H1 (cell line): ENCODE data around the gene ZFAND3. TPM values are rescaled to one million over a fixed set of nuclear protein-coding genes. Genes with fewer than 3 reads are reported as not detected.

Experiments
- CTCF ChIA-PET: fragments of 300-600 bp; sonication (Branson Sonifier 250); formaldehyde crosslinking; loops from one replicate; lab custom pipeline; 2021; ENCODE audit not compliant: partially characterized antibody; lab: Charles Lee
- POLR2A ChIA-PET: fragments of 300-600 bp; sonication (Branson Sonifier 250); formaldehyde crosslinking; loops from one replicate; lab custom pipeline; 2021; ENCODE audit warnings: inconsistent platforms; ENCODE audit not compliant: partially characterized antibody; lab: Charles Lee
- DNase-seq, 2 experiments: peaks; one replicate each; pipeline versions ENCODE4 v3.0.0 to v3.0.0-alpha.2; 2010 to 2022; ENCODE audit warnings: low spot score in 2 of 2, low read depth in 1 of 2, mixed read lengths in 1 of 2
- FAIRE-seq: peaks from 2 replicates; lab custom pipeline; 2011; peaks lifted over from hg19 to GRCh38; lab: Jason Lieb, UNC
- H2AFZ ChIP-seq: 2 replicates; pipeline ENCODE4 v1.8.1; 2012; ENCODE audit warnings: low read length, inconsistent platforms
- H2AK5ac ChIP-seq: 2 replicates; pipeline ENCODE4 v1.6.1; 2013; ENCODE audit warnings: low read depth, low read length
- H2BK120ac ChIP-seq: replicated peaks from 2 replicates; pipeline ENCODE3; 2013; ENCODE audit warnings: low read depth, low read length, inconsistent platforms
- H2BK12ac ChIP-seq: 2 replicates; pipeline ENCODE4 v1.6.1; 2013; ENCODE audit warnings: low read depth, low read length
- H2BK15ac ChIP-seq: 2 replicates; pipeline ENCODE4 v1.6.1; 2013; ENCODE audit warnings: low read length
- H2BK20ac ChIP-seq: 2 replicates; pipeline ENCODE4 v1.6.1; 2013; ENCODE audit warnings: low read length
- H2BK5ac ChIP-seq: 2 replicates; pipeline ENCODE4 v1.6.1; 2013; ENCODE audit warnings: low read depth, low read length
- H3K14ac ChIP-seq: 2 replicates; pipeline ENCODE4 v1.6.1; 2013; ENCODE audit warnings: inconsistent platforms; ENCODE audit not compliant: insufficient read length
- H3K18ac ChIP-seq: 2 replicates; pipeline ENCODE4 v1.6.1; 2013; ENCODE audit warnings: low read length; ENCODE audit errors: extremely low read depth
- H3K23ac ChIP-seq: 2 replicates; pipeline ENCODE4 v1.6.1; 2013; ENCODE audit warnings: inconsistent platforms; ENCODE audit not compliant: insufficient read length
- H3K23me2 ChIP-seq: 2 replicates; pipeline ENCODE4 v1.6.1; 2013; ENCODE audit warnings: low read depth, low read length
- H3K27ac ChIP-seq: 2 replicates; pipeline ENCODE4 v1.6.1; 2011; ENCODE audit warnings: low read depth, low read length, inconsistent platforms
- H3K27me3 ChIP-seq, 4 experiments: replicated peaks in 1 of 4; 1 replicate in 1 of 4; 2 replicates in 3 of 4; pipeline versions ENCODE4 v1.6.1 to v1.8.1; 2011 to 2013; ENCODE audit warnings: low read length in 3 of 4, mild to moderate bottlenecking in 3 of 4, inconsistent platforms in 2 of 4, mixed read lengths in 2 of 4, moderate library complexity in 1 of 4; ENCODE audit not compliant: control insufficient read depth in 3 of 4, insufficient read depth in 3 of 4; ENCODE audit errors: extremely low read depth in 1 of 4
- H3K36me3 ChIP-seq, 4 experiments: 2 replicates each; pipeline versions ENCODE4 v1.6.1 to v1.8.1; 2011 to 2013; ENCODE audit warnings: mild to moderate bottlenecking in 4 of 4, low read length in 3 of 4, moderate library complexity in 2 of 4, control low read depth in 1 of 4, inconsistent platforms in 1 of 4; ENCODE audit not compliant: insufficient read depth in 4 of 4, control insufficient read depth in 2 of 4
- H3K4ac ChIP-seq: replicated peaks from 2 replicates; pipeline ENCODE3; 2013; ENCODE audit warnings: low read length, low read depth, mixed read lengths, inconsistent platforms; ENCODE audit not compliant: insufficient read length
- H3K4me1 ChIP-seq, 4 experiments: replicated peaks in 1 of 4; 1 replicate in 1 of 4; 2 replicates in 3 of 4; pipeline versions ENCODE4 v1.6.1 to v1.8.1; 2011 to 2013; ENCODE audit warnings: low read length in 3 of 4, inconsistent platforms in 2 of 4, mixed read lengths in 1 of 4; ENCODE audit not compliant: insufficient read depth in 4 of 4, control insufficient read depth in 3 of 4
- H3K4me2 ChIP-seq, 2 experiments: 2 replicates each; pipeline versions ENCODE4 v1.6.1 to v1.8.1; 2011 to 2013; ENCODE audit warnings: low read depth in 2 of 2, low read length in 2 of 2, control low read depth in 1 of 2, inconsistent platforms in 1 of 2, mild to moderate bottlenecking in 1 of 2; ENCODE audit not compliant: insufficient read depth in 1 of 2
- H3K4me3 ChIP-seq, 4 experiments: fragments of 200-600, 300-600 bp in 1 of 4; sonication (generic), shearing (Covaris generic), sonication (Bioruptor Twin) in 1 of 4; 2 replicates each; pipeline versions ENCODE4 v1.5.1 to v1.8.1; 2011 to 2016; ENCODE audit warnings: low read length in 4 of 4, low read depth in 3 of 4, control low read depth in 2 of 4, inconsistent platforms in 2 of 4, mild to moderate bottlenecking in 2 of 4, mixed read lengths in 1 of 4, moderate library complexity in 1 of 4; ENCODE audit not compliant: insufficient read depth in 2 of 4; ENCODE audit errors: extremely low read depth in 1 of 4
- H3K56ac ChIP-seq: replicated peaks from 2 replicates; pipeline ENCODE3; 2013; ENCODE audit warnings: low read depth, mild to moderate bottlenecking, mixed read lengths, low read length, inconsistent platforms; ENCODE audit not compliant: insufficient read length
- H3K79me1 ChIP-seq: 2 replicates; pipeline ENCODE4 v1.6.1; 2013; ENCODE audit warnings: low read depth, low read length, control low read depth
- H3K79me2 ChIP-seq, 2 experiments: 2 replicates each; pipeline versions ENCODE4 v1.6.1 to v1.8.1; 2012 to 2013; ENCODE audit warnings: low read length in 2 of 2, mild to moderate bottlenecking in 2 of 2, inconsistent platforms in 1 of 2; ENCODE audit not compliant: insufficient read depth in 2 of 2, control insufficient read depth in 1 of 2
- H3K9ac ChIP-seq, 4 experiments: replicated peaks in 1 of 4; 1 replicate in 1 of 4; 2 replicates in 3 of 4; pipeline versions ENCODE4 v1.6.1 to v1.8.1; 2011 to 2013; ENCODE audit warnings: low read depth in 3 of 4, low read length in 3 of 4, control low read depth in 2 of 4, mild to moderate bottlenecking in 2 of 4, moderate library complexity in 2 of 4, inconsistent platforms in 1 of 4; ENCODE audit errors: extremely low read depth in 1 of 4
- H3K9me3 ChIP-seq, 2 experiments: 2 replicates each; pipeline versions ENCODE4 v1.6.1 to v1.8.1; 2012 to 2013; ENCODE audit warnings: mild to moderate bottlenecking in 2 of 2, moderate library complexity in 2 of 2, control low read depth in 1 of 2, inconsistent platforms in 1 of 2, low read depth in 1 of 2, low read length in 1 of 2, mixed read lengths in 1 of 2; ENCODE audit not compliant: insufficient read depth in 2 of 2
- H4K20me1 ChIP-seq, 2 experiments: replicated peaks in 1 of 2; 2 replicates each; pipeline versions ENCODE3 to v1.8.1; 2011 to 2013; ENCODE audit warnings: inconsistent platforms in 2 of 2, low read length in 2 of 2, mild to moderate bottlenecking in 1 of 2; ENCODE audit not compliant: insufficient read depth in 2 of 2, control insufficient read depth in 1 of 2
- H4K5ac ChIP-seq: 2 replicates; pipeline ENCODE4 v1.6.1; 2013; ENCODE audit warnings: low read length, low read depth, mixed read lengths, inconsistent platforms; ENCODE audit not compliant: insufficient read length
- H4K8ac ChIP-seq: 2 replicates; pipeline ENCODE4 v1.8.0; 2013; ENCODE audit warnings: mild to moderate bottlenecking, moderate library complexity, low read length, inconsistent platforms; ENCODE audit not compliant: insufficient read depth; ENCODE audit errors: extremely low read depth
- H4K91ac ChIP-seq: replicated peaks from 2 replicates; pipeline ENCODE3; 2013; ENCODE audit warnings: low read length, mixed read lengths, inconsistent platforms; ENCODE audit not compliant: insufficient read length
- ASH2L ChIP-seq: fragments of 200-600, 300-600 bp; sonication (generic); IDR thresholded peaks from one replicate; pipeline ENCODE4 v1.7.1; 2017; ENCODE audit warnings: low read length
- ATF3 ChIP-seq: IDR thresholded peaks from 2 replicates; pipeline ENCODE4 v1.6.1; 2011; ENCODE audit warnings: low read depth, mild to moderate bottlenecking, low read length; ENCODE audit not compliant: insufficient read depth
- CHD2 ChIP-seq: IDR thresholded peaks from 2 replicates; pipeline ENCODE4 v1.6.1; 2012; ENCODE audit warnings: low read length, improper control_type of control experiment
- CTCF ChIP-seq, 3 experiments: IDR thresholded peaks; 1 replicate in 2 of 3; 2 replicates in 1 of 3; pipeline versions ENCODE4 v1.5.1 to v1.6.1; 2011; ENCODE audit warnings: low read length in 3 of 3, mild to moderate bottlenecking in 3 of 3, inconsistent platforms in 2 of 3, low read depth in 1 of 3, moderate library complexity in 1 of 3; ENCODE audit not compliant: insufficient read depth in 1 of 3; ENCODE audit errors: control extremely low read depth in 1 of 3
- GABPA ChIP-seq: IDR thresholded peaks from 2 replicates; pipeline ENCODE4 v1.6.1; 2011; ENCODE audit warnings: mild to moderate bottlenecking, low read length, moderate library complexity, borderline replicate concordance; ENCODE audit not compliant: insufficient read depth
- NANOG ChIP-seq: IDR thresholded peaks from 2 replicates; pipeline ENCODE4 v1.6.1; 2011; ENCODE audit warnings: low read length, low read depth, mild to moderate bottlenecking, inconsistent platforms; ENCODE audit not compliant: insufficient read depth, poor library complexity, severe bottlenecking
- PHF8 ChIP-seq: fragments of 200-600 bp; sonication (generic); conservative IDR thresholded peaks from 2 replicates; pipeline ENCODE4 v1.7.1; 2012; ENCODE audit warnings: low read depth, mild to moderate bottlenecking, inconsistent platforms, low read length, moderate library complexity
- POLR2A ChIP-seq, 2 experiments: IDR thresholded peaks; 1 replicate in 1 of 2; 2 replicates in 1 of 2; pipeline ENCODE4 v1.6.1; 2011; ENCODE audit warnings: low read depth in 2 of 2, low read length in 2 of 2, mild to moderate bottlenecking in 2 of 2; ENCODE audit errors: control extremely low read depth in 1 of 2
- SIRT6 ChIP-seq: IDR thresholded peaks from one replicate; pipeline ENCODE4 v1.7.1; 2012; ENCODE audit warnings: low read length, inconsistent platforms
- WGBS, 2 experiments: shearing (Covaris generic) in 1 of 2; methylation state at CpG; one replicate each; pipeline versions ENCODE4 v1.1.6 to v1.1.7; 2013 to 2015; ENCODE audit warnings: low lambda C conversion rate in 2 of 2, mixed read lengths in 2 of 2, inconsistent platforms in 1 of 2, low coverage in 1 of 2, missing lambda C conversion rate in 1 of 2; ENCODE audit not compliant: insufficient replicate concordance in 2 of 2, insufficient coverage in 1 of 2, insufficient read length in 1 of 2; ENCODE audit errors: extremely low coverage in 1 of 2, missing lambda C conversion rate in 1 of 2; 5-methylcytosine and 5-hydroxymethylcytosine counted together
- polyA plus RNA-seq, 7 experiments: library from polyadenylated mRNA; depleted of rRNA in 3 of 7; stranded (reverse) in 5 of 7; unstranded in 2 of 7; fragments of >200 nt in 5 of 7; fragments of 200-250 nt in 2 of 7; gene quantifications; 1 replicate in 5 of 7; 2 replicates in 1 of 7; 4 replicates in 1 of 7; pipeline versions ENCODE4 v1.2.1 to v1.2.3, GENCODE V29; 2011 to 2013; ENCODE audit warnings: missing spikeins in 2 of 7, mixed read lengths in 2 of 7
- total RNA-seq: library from RNA; stranded (reverse); fragmentation: NEBNext Ultra II Directional; extraction: Animal tissue kit (Norgen Biotek cat#: 25700); gene quantifications from 2 replicates; pipeline ENCODE4 v1.2.1, GENCODE V29; 2021

The ZFAND3 gene
- total and polyA plus RNA-seq, 2 of the 8 experiments (the other 6 are each of a cell fraction or from before 2014, with no cell fraction given), result 13.0 to 51.3 TPM

GRCh38 chr6:38080889-38081288 is 261.4 kb downstream of the ZFAND3 start:
- H3K4me2 ChIP-seq, result no peak overlapping the region
- POLR2A ChIA-PET, result interaction anchor here (0.6 kb wide), 1 partner anchor 150 kb away, joined by 3 read pairs; no protein-coding TSS in a partner anchor

More at GRCh38 chr6:38080889-38081288, 261.4 kb downstream of the ZFAND3 start:
- H4K91ac ChIP-seq, result no peak overlapping the region
- H3K23me2 ChIP-seq, result no peaks in the 10 kb centered on the region
- FAIRE-seq, result no peak
- no peak overlapping the region for H2BK120ac ChIP-seq
- H3K18ac ChIP-seq, result no peak overlapping the region
- H2BK12ac ChIP-seq, result no peak overlapping the region
- no peak overlapping the region for H4K8ac ChIP-seq
- no peak for TF ChIP-seq PHF8
- no peak for TF ChIP-seq ASH2L
- no peak for TF ChIP-seq CTCF (IDR thresholded peaks at IDR 0.05; ENCODE audit: control extremely low read depth in 1 of 3, insufficient read depth in 1 of 3, low read depth in 1 of 3, low read length in 3 of 3)
- TF ChIP-seq ATF3, result no peak
- TF ChIP-seq NANOG, result no peak
- TF ChIP-seq SIRT6, result no peak
- no peak for TF ChIP-seq GABPA
- no peak for TF ChIP-seq POLR2A (IDR thresholded peaks at IDR 0.05; ENCODE audit: control extremely low read depth in 1 of 2, low read depth in 2 of 2, low read length in 2 of 2)
- TF ChIP-seq CHD2, result no peak
- no peak overlapping the region for H2BK20ac ChIP-seq
- H4K5ac ChIP-seq, result no peak overlapping the region
- H2BK15ac ChIP-seq, result no peak overlapping the region
- H3K27ac ChIP-seq, result no peak overlapping the region
- no peak overlapping the region for H3K4ac ChIP-seq
- peaks cover 0 to 4% (median 2%) of the 10 kb centered on the region in 4 experiments; a peak in 3 of 7 replicates for H3K4me1 ChIP-seq
- H2AK5ac ChIP-seq, result no peak overlapping the region
- no peak overlapping the region for H3K4me3 ChIP-seq
- no peak overlapping the region for H3K9ac ChIP-seq
- H3K14ac ChIP-seq, result no peak overlapping the region
- H3K79me1 ChIP-seq, result no peaks in the 10 kb centered on the region
- no peak overlapping the region for H3K56ac ChIP-seq
- peaks cover 0 to 1% (median 0%) of the 10 kb centered on the region in 4 experiments; a peak in 1 of 7 replicates for H3K27me3 ChIP-seq
- no peak overlapping the region for H3K23ac ChIP-seq
- CTCF ChIA-PET, result interaction anchor here (0.9 to 1.1 kb wide), 3 partner anchors 47 to 349 kb away, joined by 3 read pairs; no protein-coding TSS in a partner anchor
- H4K20me1 ChIP-seq, result peaks cover 2 to 3% of the 10 kb centered on the region in 2 experiments
- no peak overlapping the region for H2BK5ac ChIP-seq
- no peaks in the 10 kb centered on the region for H3K36me3 ChIP-seq
- no peaks in the 10 kb centered on the region for H3K9me3 ChIP-seq
- no peak overlapping the region for H2AFZ ChIP-seq
- 88% methylated on average over 2 of the region's 2 CpGs; no CpG with 5 or more reads in 1 of the 2 experiments for WGBS, 2 experiments
- no peak for DNase-seq
- H3K79me2 ChIP-seq, result no peaks in the 10 kb centered on the region
